HG03139 (cell line): Measurements from ENCODE around the gene PIK3AP1.
"Not testable (repeated sequence)": the region's sequence is repeated elsewhere in the genome, so short reads cannot be mapped to it uniquely, and the experiment has no call there.

Experiments
- ATAC-seq: cut with Tn5 transposase; IDR thresholded peaks from one replicate; pipeline ENCODE4 v1.9.1; 2021; ENCODE audit not compliant: unreplicated experiment

Gene PIK3AP1

DNA sequence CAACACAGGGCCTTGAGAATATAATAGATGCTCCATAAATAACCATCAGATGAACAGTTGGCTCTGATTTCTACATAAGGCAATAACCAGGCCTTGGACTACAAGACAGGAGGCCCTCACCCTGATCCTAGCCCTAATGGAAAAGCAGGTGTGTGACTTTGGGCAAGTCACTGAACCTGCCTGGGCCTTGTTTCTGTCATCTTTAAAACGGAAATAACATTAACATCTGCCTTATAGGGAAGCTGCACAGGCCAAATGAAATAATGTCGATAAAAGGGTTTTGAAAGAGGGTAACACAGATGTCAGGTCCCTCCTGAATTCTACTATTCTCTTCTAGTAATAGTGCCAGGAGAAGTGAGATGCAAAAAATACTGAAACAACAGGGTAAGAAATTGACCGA lies 20.7 kb downstream of the PIK3AP1 start:
- no peak for ATAC-seq

DNA sequence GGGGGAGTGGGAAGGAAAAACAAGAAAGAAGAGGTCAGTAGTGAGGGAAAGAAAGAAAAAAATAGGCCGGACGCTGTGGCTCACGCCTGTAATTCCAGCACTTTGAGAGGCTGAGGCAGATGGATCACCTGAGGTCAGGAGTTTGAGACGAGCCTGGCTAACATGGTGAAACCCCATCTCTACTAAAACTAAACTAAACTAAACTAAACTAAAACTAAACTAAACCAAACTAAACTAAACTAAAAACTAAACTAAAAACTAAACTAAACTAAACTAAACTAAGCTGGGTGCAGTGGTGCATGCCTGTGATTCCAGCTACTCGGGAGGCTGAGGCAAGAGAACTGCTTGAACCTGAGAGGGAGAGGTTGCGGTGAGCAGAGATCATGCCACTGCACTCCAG lies 22.0 kb downstream of the PIK3AP1 start:
- ATAC-seq: not testable (repeated sequence)

DNA sequence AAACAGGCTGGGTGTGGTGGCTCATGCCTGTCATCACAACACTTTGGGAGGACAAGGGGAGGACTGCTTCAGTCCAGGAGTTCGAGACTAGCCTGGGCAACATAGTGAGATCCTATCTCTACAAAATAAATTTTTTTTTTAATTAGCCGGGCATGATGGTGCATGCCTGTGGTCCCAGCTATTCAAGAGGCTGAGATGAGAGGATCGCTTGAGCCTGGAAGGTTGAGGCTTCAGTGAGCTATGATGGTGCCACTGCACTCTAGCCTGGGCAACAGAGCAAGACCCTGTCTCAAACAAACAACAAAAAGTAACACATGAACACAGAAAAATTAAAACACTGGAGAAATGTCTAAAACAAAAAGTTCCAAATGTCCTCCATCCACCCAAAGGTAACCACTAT lies 22.9 kb downstream of the PIK3AP1 start:
- no peak for ATAC-seq

DNA sequence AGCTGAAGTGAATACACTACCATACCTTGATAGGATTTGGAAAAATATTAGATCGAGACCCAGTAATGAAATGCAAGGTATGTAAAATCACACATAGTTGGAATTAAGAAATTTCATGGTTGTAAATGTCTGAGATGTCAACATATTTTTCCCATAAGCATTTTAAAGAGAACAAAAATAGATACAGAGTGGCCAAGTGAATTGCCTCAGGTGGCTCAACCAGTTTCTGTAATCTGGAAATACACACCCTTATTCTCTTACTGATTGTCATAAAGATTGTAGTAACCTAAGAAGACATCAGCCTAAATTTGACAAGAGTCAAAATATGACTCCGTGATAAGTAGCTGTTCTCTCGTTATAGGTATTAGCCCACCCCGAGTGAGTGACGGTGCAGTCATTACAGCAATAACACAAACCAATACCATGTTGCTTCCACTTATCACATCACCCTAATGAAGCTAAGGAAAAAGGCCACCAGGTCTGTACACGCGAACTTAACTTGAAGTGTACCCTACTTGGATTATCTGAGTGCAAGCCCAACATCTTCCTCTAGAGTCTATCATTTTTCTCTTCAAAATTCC lies 23.4 kb downstream of the PIK3AP1 start:
- ATAC-seq: no peak

DNA sequence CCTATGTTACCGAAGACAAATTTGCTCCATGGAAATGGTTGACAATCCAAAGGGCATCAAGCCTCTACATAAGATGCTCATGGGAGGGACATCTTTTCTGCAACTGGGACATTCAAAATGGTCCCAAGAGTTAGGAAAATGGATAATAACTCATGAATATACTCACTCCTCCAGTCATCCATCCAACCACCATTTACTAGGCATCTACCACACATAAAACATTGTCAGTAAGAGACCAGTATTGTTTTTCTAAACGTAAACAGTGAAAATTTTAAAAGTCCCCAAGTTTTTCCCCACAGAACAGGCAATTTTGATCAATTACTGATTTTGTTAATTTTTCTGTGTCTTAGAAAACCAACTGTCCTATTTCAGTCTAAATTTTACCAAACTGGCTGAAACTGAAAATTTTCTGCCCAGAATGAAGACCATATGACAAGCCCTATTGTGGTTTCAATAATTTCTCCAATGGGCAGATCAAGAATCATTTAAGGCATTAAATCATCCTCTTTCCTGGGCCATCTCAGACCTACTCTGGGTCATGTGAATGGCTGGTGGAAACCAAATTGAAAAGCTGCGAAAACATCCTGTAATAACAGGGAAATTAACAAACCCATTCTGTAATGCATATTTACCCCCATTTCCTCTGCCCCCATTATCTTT lies 24.2 kb downstream of the PIK3AP1 start:
- no peak for ATAC-seq

DNA sequence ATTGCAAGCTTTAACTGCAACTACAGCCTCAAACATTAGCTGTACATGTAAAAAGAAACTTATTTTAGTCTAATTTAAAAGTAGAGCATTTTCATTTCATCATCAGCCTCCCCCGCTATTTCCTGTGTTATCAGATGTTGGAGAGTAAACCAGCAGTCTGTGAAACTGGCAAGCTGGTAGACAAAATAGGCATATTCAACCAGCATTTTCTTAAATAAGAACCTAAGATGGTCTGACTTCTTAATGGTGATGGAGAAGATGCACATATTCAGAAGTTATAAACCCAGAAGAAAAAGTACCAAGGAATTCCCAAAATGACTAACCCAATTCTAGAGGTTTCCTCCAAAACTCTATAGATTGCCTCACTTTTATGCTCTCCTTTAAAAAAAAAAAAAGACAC lies 24.9 kb downstream of the PIK3AP1 start:
- ATAC-seq: no peak

DNA sequence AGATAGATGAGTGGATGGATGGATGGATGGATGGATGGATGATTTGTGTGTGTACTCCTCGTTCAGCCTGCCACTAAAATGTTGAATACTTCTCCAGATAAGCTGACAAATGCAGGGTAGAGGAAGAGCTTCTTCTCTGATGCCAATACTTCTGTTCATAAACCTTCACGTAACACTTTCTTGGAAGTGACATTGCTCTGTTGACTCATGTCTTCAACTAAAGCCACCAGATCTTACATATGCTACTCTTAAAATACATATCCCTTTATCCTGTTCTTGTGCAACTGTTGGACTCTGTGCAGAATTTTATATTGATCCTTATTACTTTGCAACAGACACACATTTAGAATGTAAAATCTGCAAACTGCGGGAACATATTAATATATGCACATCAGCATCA lies 26.9 kb downstream of the PIK3AP1 start:
- ATAC-seq: no peak

DNA sequence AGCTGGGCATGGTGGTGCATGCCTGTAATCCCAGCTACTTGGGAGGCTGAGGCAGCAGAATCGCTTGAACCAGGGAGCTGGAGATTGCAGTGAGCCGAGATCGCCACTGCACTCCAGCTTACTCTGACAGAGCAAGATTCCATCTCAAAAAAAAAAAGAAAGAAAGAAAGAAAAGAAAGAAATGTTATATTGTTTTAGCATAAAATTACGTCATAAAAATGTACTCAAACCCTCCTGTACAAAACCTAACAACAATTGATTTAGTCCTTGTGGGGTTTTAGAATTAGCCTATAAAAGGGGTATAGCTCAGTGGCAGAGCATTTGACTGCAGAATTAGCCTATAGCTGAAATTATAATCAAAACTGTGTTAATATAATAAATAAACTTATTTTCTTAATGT lies 27.9 kb downstream of the PIK3AP1 start:
- no peak for ATAC-seq

DNA sequence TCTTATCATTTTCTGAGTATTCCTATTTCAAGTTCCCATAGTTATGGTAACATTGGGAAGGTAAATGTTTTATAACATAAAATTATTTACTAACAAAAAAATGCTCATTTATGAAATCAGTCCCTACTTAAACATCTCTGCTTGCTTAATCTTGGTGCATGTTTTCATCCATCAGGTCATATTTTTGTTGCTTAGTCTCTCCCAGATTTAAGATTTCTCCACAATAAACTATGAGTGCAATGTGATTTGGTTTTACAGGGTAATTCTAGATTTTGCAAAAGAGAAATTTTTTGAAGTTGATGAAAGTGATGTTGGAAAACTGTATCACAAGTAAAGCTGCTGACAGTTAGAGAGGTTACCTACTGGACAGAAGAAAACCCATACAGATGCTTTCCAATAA lies 28.6 kb downstream of the PIK3AP1 start:
- no peak for ATAC-seq

DNA sequence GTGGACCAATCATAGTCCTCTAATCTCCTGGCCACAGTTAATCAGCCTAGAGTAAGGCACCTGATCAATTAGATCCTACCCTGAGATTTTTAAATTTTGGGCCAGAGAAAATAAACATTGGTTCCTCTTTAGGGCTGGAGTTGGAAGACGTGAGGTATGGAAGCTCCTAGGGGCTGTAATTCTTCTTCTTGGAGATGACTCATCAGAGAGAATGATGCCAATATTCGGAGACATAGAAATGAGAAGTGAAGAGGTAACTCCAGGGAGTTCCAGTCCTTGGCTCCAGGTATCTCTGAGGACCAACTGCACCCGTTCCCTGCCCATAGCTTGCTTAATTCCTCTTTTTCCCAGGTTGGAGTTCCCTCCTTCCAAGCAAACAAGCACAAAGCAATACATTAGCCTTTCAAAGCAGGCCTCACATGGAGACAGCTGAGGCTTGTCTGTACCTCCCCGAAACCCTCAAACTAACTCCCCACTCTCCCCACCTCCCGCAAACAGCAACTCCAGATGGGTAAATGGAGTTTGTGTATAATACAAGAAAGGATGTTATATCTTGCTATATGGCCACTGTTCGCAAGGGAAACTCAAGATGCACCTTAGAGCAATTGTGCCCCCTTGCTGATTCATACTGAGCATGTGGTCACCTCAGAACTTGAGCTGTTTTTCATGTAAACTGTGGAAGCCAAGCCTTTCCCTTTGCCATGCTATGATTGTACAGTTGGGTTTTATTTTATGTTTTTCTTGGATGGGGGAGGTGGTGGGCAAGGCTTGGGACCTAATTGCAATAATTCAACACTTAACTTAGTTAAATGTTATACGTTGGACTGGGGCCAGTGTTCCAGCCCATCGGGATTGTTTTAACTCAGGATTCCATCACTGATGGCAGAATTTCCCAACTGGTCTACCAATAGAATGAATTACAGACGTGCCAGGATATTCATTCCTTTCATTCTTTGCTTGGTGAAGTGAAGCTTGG lies 29.3 kb downstream of the PIK3AP1 start:
- no peak for ATAC-seq

DNA sequence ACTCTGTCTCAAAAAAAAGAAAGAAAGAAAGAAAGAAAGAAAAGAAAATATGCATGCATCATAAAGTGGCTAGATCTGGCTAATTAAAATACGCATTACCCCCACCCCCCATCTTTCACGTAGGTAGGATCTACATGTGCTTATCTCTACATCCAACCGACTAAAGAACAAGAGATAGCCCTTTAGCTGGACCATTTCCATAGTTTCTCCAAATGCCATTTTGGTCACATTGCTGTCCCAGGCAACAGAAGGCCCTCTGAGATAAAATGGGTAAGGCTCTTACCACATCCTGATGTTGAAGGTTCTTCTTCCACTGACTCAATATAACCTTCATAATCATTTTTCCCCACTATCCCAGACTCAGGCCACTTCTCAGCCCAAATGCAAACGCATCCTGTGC lies 31.5 kb downstream of the PIK3AP1 start:
- ATAC-seq: no peak

DNA sequence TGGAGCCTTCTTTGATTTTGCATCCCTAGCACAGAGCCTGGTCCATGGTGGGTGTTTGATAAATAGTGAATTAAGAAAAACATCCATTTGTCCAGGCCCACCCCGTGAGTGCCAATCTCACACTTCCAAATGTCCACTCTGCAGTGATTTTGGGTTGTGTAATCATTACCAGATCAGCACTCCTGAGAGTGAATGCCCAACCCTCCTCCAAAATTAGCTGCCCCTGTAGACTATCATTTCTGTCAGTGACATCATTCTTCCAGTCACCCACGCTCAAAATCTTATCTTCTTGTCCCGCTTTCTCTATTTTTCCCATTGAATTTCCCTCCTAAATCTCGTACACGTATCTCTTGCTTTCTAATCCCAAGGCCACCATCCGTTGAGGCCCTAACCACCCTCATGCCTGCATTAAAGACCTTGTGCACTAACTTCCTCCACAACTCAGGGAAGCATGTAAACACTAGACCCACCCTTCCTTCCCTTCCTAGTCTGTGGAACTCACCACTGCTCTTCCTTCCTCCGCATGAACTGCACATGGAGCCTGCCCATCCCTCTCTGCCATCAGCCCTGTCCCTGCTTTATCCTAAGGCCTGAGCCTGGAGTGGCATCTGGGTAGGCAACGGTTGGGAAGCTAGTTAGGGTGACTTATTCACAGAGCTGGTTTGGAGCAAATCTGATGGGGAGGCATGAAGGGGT lies 32.8 kb downstream of the PIK3AP1 start:
- ATAC-seq: no peak

DNA sequence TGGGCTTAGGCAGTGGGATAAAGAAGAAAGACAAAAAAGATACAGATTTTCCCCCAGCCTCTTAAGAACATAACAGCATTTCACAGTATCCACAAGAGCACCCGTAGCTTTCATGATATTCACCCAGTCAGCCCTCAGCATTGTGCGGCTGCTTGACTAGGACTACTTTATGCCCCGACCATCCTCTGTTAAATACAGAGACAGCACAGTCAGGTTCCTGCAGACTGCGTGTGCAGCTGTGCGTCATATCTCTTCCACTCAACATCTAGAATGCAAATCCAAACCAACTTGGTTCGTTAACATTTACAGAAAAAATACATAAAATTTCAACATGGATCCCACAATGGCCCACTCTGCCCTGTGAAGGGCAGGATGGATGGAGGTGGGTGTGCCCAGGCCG lies 33.8 kb downstream of the PIK3AP1 start:
- no peak for ATAC-seq

DNA sequence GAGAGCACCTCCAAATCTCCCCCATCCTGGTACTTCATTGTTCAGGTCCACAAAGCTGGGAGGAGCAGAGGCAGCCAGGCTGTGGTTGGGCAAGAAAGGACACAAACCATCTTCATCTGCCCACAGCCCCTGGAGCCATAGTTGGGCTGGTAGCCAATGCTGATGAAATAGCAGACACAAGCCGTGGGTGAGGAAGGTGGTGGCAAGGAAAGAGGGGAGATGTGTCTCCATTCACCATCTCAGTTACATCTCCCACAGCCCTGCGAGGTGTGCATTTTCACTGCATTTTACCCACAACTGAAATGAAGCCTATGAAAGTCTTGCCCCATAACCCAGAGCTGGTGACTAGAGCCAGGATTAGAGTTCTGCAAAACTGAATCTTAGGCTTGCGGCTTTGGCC lies 35.0 kb downstream of the PIK3AP1 start:
- no peak for ATAC-seq

DNA sequence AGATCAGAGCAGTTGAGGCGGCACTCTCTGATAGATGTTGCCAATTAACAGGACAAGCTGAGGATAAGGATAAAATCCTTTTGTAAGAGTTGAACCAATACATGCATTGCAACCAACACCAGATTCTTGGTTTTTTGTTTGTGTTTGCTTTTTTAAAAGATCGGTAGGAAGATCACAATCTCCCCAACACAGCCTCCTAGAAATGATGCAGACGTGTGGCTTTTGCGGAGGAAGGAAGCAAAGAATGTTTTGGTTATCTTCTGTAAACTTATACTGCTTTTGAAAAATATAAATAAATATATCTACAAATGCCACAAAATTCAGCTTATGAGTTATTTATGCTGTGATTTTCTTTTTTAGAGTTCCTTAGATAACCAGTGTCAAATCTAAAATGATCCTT lies 35.5 kb downstream of the PIK3AP1 start:
- no peak for ATAC-seq

DNA sequence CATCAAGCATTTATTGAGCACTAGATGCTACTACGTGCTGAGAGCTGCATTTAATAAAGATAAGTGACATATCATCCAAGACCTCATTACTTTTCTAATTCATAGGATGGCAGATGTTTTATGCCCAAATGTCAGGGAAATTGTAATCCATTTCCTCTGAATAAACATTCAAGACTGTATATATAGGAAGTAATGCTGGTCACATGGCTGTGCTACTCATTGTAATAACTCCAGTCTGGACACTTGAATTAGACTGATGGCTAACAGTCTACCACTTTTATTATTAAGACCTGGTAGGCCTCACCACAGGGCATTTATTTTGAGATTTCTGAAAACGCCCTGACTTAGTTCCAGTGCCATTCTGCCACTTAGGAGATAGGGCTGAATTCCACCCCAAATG lies 36.6 kb downstream of the PIK3AP1 start:
- no peak for ATAC-seq

DNA sequence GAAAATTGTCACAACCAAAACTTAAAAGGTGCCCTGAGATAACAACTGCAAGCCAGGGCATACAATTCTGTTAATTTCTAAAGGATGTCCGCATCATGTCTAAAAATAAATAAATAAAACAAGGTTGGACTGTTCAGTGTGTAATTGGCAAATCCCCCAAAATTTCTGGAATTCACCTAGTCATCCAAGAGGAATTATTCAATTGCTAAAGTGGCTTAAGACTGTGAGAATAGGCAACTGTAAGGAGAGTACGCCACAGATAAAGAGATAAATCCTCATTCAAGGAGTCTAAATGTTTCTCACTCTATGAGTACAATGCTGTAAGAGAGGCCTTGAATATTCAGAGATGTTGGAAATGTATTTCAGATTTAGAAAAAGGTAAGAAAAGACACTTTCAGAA lies 37.2 kb downstream of the PIK3AP1 start:
- ATAC-seq: no peak

DNA sequence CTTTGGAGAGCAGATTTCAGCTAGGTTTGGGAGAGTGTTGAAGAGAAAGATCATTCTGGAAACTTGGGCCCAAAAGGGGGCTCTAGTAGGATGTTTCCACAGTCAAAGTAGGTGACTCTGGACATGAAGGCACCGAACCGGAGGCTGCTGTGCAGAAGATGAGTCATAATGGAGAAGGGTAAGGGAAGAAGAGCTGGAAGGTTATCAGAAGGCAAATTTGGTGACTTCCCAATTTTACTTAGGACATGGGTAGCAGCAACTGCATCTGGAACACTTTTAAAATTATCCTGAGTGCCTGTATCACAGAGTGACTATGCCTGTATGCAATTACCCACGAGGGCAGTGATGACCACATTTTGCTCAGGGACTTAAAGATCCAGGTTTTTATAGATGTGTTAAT lies 38.8 kb downstream of the PIK3AP1 start:
- ATAC-seq: no peak

DNA sequence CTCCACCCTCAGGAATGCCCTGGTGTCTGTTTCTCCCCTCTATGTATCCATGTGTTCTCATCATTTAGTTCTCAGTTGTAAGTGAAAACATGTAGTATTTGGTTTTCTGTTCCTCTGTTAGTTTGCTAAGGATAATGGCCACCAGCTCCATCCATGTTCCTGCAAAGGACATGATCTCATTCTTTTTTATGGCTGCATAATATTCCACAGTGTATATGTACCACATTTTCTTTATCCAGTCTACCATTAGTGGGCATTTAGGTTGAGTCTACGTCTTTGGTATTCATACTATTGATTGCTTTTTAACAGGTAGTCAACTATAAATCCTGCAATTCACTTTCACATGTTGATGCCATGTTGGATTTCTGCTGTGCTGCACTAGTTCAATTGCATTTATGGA lies 39.9 kb downstream of the PIK3AP1 start:
- ATAC-seq: not testable (repeated sequence)

DNA sequence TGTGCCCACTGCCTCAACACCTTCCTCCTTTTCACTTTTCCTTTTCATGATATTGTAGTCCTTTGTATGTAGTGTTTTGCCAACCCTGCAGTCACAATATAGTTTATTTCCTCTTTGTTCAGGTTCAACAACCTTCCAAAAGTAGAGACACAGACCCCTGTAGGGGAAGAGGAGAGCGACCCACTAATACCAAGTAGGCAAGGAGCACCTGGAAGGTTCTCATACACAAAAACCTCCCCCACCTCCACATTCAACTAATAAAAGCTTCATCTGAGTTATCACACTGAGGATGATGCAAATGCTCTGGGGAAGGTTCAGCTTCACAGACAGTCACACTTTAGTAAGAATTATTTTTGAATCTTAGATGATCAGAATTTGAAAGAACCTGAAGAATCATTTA lies 41.6 kb downstream of the PIK3AP1 start:
- ATAC-seq: no peak

DNA sequence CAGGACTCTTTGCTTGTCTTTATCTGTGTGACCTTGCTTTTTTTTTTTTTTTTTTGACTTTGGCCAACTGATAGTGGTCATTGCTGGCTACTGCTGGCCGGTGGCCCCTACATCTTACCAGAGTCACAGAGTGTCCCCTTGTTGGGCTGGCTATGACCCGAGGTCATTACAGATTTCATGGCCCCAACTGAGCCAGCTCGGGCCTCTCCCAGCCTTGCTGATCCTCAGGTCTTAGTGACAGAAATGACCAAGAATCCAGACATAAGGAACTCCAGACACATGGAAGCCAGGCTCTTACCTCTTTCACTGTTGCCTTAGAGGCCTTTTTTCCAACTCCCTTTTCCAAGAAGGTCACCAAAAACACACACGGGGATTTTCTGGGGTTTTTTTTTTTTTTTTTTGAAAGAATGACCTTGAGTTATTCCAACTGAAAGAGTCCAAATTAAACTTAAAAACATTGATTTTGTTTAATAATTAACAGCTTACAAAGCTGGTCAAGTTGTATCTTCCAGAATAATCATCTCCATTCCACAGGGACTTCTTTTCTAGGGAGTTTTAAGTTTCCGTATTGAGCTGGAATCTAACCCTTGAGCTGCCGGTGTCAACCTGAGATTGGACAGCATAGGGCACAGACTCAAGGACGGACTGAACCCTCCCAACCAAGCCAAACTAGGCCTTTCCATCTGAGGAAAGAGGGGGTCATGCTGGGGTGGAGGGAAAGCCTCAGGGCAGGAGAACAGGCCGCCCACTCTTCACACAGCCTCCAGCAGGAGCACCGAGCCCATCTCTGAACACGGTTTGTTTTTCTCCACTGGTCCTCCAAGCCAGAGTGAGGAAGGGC lies 43.8 kb downstream of the PIK3AP1 start:
- ATAC-seq: no peak
